ENCODE data around the gene CTDSPL.

- TF ChIP-seq CTCF (IDR thresholded peaks at IDR 0.05) = no peak
- TF ChIP-seq POLR2A (IDR thresholded peaks at IDR 0.05) = no peak
These were observed 25.1 kb upstream of the CTDSPL start for GRCh38 chr3:37836589-37836988.
